ENCODE data around the gene CARS2. TPM values are rescaled to one million over a fixed set of nuclear protein-coding genes. Genes with fewer than 3 reads are reported as not detected.

CARS2 gene
- polyA plus RNA-seq, 1 donor (not counting 4 experiments of a cell fraction or from before 2014, with no cell fraction given), result 90.0 TPM

- no peaks in the 10 kb centered on the region for H3K9me1 ChIP-seq (ENCODE audit: control insufficient read depth, extremely low read depth, insufficient read depth, low read length)
- H3K4me1 ChIP-seq (ENCODE audit: control insufficient read depth, extremely low read depth, insufficient read depth, low read length), result no peaks in the 10 kb centered on the region
- no peak overlapping the region for H3K4me3 ChIP-seq (ENCODE audit: control insufficient read depth in 2 of 3, extremely low read depth in 1 of 3, insufficient read depth in 2 of 3, low read depth in 1 of 3, low read length in 3 of 3)
- no peak overlapping the region for H3K4me2 ChIP-seq (ENCODE audit: control insufficient read depth, extremely low read depth, insufficient read depth, low read depth, low read length)
- DNase-seq (ENCODE audit: low read depth, low spot score), result no peak
- no peak overlapping the region for H3K9ac ChIP-seq (ENCODE audit: control insufficient read depth, extremely low read depth, insufficient read depth, low read length)
- no peaks in the 10 kb centered on the region for H3K9me3 ChIP-seq (ENCODE audit: control insufficient read depth, low read depth, low read length)
- H2AFZ ChIP-seq (ENCODE audit: control insufficient read depth, low read length), result no peak overlapping the region
- FAIRE-seq, result no peak
- no peak overlapping the region for H3K27ac ChIP-seq (ENCODE audit: control insufficient read depth, insufficient read depth, low read length)
- H3K27me3 ChIP-seq (ENCODE audit: control insufficient read depth, extremely low read depth, insufficient read depth, low read length), result no peaks in the 10 kb centered on the region
- dilution Hi-C loops (cut with MboI; ENCODE audit: extremely low pct_ligation_motif_present, low sequenced_read_pairs), result no loop called here
- H3K79me2 ChIP-seq (ENCODE audit: control insufficient read depth, insufficient read depth, low read length), result no peaks in the 10 kb centered on the region
- H3K36me3 ChIP-seq (ENCODE audit: control insufficient read depth in 2 of 2, extremely low read depth in 1 of 2, insufficient read depth in 2 of 2, low read length in 2 of 2), result peaks cover 28 to 41% of the 10 kb centered on the region in 2 experiments
- peaks cover 5% of the 10 kb centered on the region for H4K20me1 ChIP-seq (ENCODE audit: control insufficient read depth, extremely low read depth, insufficient read depth, low read length)
- TF ChIP-seq CTCF (optimal IDR thresholded peaks at IDR 0.05 in 1 of 3, IDR thresholded peaks at IDR 0.05 in 1 of 3, conservative IDR thresholded peaks at IDR 0.05 in 1 of 3; ENCODE audit: extremely low read depth in 1 of 3, insufficient read depth in 2 of 3, low read length in 3 of 3), result no peak
- TF ChIP-seq EZH2 (IDR thresholded peaks at IDR 0.05; ENCODE audit: low read length), result no peak
These were observed 60.2 kb downstream of the CARS2 start for GRCh38 chr13:110645750-110646149.

GRCh38 chr13:110644892-110645521 is 60.9 kb downstream of the CARS2 start:
- H3K4me2 ChIP-seq (ENCODE audit: control insufficient read depth, extremely low read depth, insufficient read depth, low read depth, low read length), result no peak overlapping the region
- no peaks in the 10 kb centered on the region for H3K27me3 ChIP-seq (ENCODE audit: control insufficient read depth, extremely low read depth, insufficient read depth, low read length)
- no peaks in the 10 kb centered on the region for H3K79me2 ChIP-seq (ENCODE audit: control insufficient read depth, insufficient read depth, low read length)
- no peak overlapping the region for H2AFZ ChIP-seq (ENCODE audit: control insufficient read depth, low read length)
- no peak overlapping the region for H3K9ac ChIP-seq (ENCODE audit: control insufficient read depth, extremely low read depth, insufficient read depth, low read length)
- FAIRE-seq (no peak), DNase-seq (ENCODE audit: low read depth, low spot score) (no peak)
- H3K4me1 ChIP-seq (ENCODE audit: control insufficient read depth, extremely low read depth, insufficient read depth, low read length), result no peaks in the 10 kb centered on the region
- peaks cover 27 to 40% of the 10 kb centered on the region in 2 experiments for H3K36me3 ChIP-seq (ENCODE audit: control insufficient read depth in 2 of 2, extremely low read depth in 1 of 2, insufficient read depth in 2 of 2, low read length in 2 of 2)
- TF ChIP-seq EZH2 (IDR thresholded peaks at IDR 0.05; ENCODE audit: low read length) (no peak), CTCF (optimal IDR thresholded peaks at IDR 0.05 in 1 of 3, IDR thresholded peaks at IDR 0.05 in 1 of 3, conservative IDR thresholded peaks at IDR 0.05 in 1 of 3; ENCODE audit: extremely low read depth in 1 of 3, insufficient read depth in 2 of 3, low read length in 3 of 3) (peak in 1 of 3 experiments; percentile 2)
- dilution Hi-C loops (cut with MboI; ENCODE audit: extremely low pct_ligation_motif_present, low sequenced_read_pairs), result no loop called here
- H3K4me3 ChIP-seq (ENCODE audit: control insufficient read depth in 2 of 3, extremely low read depth in 1 of 3, insufficient read depth in 2 of 3, low read depth in 1 of 3, low read length in 3 of 3), result no peak overlapping the region
- no peak overlapping the region for H3K27ac ChIP-seq (ENCODE audit: control insufficient read depth, insufficient read depth, low read length)
- H4K20me1 ChIP-seq (ENCODE audit: control insufficient read depth, extremely low read depth, insufficient read depth, low read length), result peaks cover 5% of the 10 kb centered on the region
- no peaks in the 10 kb centered on the region for H3K9me3 ChIP-seq (ENCODE audit: control insufficient read depth, low read depth, low read length)
- no peaks in the 10 kb centered on the region for H3K9me1 ChIP-seq (ENCODE audit: control insufficient read depth, extremely low read depth, insufficient read depth, low read length)
